H1 (cell line): ENCODE data around the gene SGO2. TPM values are rescaled to one million over a fixed set of nuclear protein-coding genes. Genes with fewer than 3 reads are reported as not detected.

Experiments
- CHD7 ChIP-seq: fragments of 300-600 bp; sonication (generic); IDR thresholded peaks from 2 replicates; pipeline ENCODE4 v1.7.1; 2012; ENCODE audit warnings: low read length, moderate library complexity, mild to moderate bottlenecking, inconsistent platforms; ENCODE audit not compliant: insufficient replicate concordance
- CREB1 ChIP-seq: IDR thresholded peaks from 2 replicates; pipeline ENCODE4 v1.6.1; 2012; ENCODE audit warnings: inconsistent platforms
- HDAC6 ChIP-seq: IDR thresholded peaks from one replicate; pipeline ENCODE4 v1.7.1; 2012; ENCODE audit warnings: low read depth, mild to moderate bottlenecking, inconsistent platforms, low read length, moderate library complexity
- KDM1A ChIP-seq: fragments of 200-600, 300-600 bp; sonication (generic); IDR thresholded peaks from 2 replicates; pipeline ENCODE4 v1.7.1; 2016; ENCODE audit warnings: mild to moderate bottlenecking, low read length, borderline replicate concordance
- POLR2A ChIP-seq, 2 experiments: IDR thresholded peaks; 1 replicate in 1 of 2; 2 replicates in 1 of 2; pipeline ENCODE4 v1.6.1; 2011; ENCODE audit warnings: low read depth in 2 of 2, low read length in 2 of 2, mild to moderate bottlenecking in 2 of 2; ENCODE audit errors: control extremely low read depth in 1 of 2
- RNF2 ChIP-seq: fragments of 200-900, 300-1000 bp; sonication (generic); IDR thresholded peaks from 2 replicates; pipeline ENCODE4 v1.7.1; 2016; ENCODE audit warnings: borderline replicate concordance, low read depth, mild to moderate bottlenecking, antibody characterized with exemption, low read length; ENCODE audit not compliant: poor library complexity, severe bottlenecking; ENCODE audit errors: missing control alignments
- SIN3A ChIP-seq, 2 experiments: IDR thresholded peaks in 1 of 2; conservative IDR thresholded peaks in 1 of 2; 2 replicates each; pipeline ENCODE4 v1.6.1; 2011 to 2012; ENCODE audit warnings: low read length in 2 of 2, improper control_type of control experiment in 1 of 2, low read depth in 1 of 2, mild to moderate bottlenecking in 1 of 2
- SP1 ChIP-seq: IDR thresholded peaks from 2 replicates; pipeline ENCODE4 v1.6.1; 2011; ENCODE audit warnings: low read depth, low read length
- SP2 ChIP-seq: IDR thresholded peaks from 2 replicates; pipeline ENCODE4 v1.6.1; 2012; ENCODE audit warnings: mild to moderate bottlenecking, low read length, inconsistent platforms
- USF2 ChIP-seq: IDR thresholded peaks from 2 replicates; pipeline ENCODE4 v1.6.1; 2011; ENCODE audit warnings: low read length, improper control_type of control experiment
- polyA plus RNA-seq, 7 experiments: library from polyadenylated mRNA; depleted of rRNA in 3 of 7; stranded (reverse) in 5 of 7; unstranded in 2 of 7; fragments of >200 nt in 5 of 7; fragments of 200-250 nt in 2 of 7; gene quantifications; 1 replicate in 5 of 7; 2 replicates in 1 of 7; 4 replicates in 1 of 7; pipeline versions ENCODE4 v1.2.1 to v1.2.3, GENCODE V29; 2011 to 2013; ENCODE audit warnings: missing spikeins in 2 of 7, mixed read lengths in 2 of 7
- total RNA-seq: library from RNA; stranded (reverse); fragmentation: NEBNext Ultra II Directional; extraction: Animal tissue kit (Norgen Biotek cat#: 25700); gene quantifications from 2 replicates; pipeline ENCODE4 v1.2.1, GENCODE V29; 2021

Gene SGO2
- total and polyA plus RNA-seq, 2 of the 8 experiments (the other 6 are each of a cell fraction or from before 2014, with no cell fraction given): 2.4 to 33.2 TPM

GRCh38 chr2:200622106-200622505 lies 96.1 kb downstream of the SGO2 start (continued):
- TF ChIP-seq CHD7 (no peak), HDAC6 (no peak), SIN3A (conservative IDR thresholded peaks at IDR 0.05 in 1 of 2, IDR thresholded peaks at IDR 0.05 in 1 of 2; ENCODE audit: low read depth in 1 of 2, low read length in 2 of 2) (no peak), RNF2 (no peak), POLR2A (IDR thresholded peaks at IDR 0.05; ENCODE audit: control extremely low read depth in 1 of 2, low read depth in 2 of 2, low read length in 2 of 2) (no peak), USF2 (no peak), KDM1A (no peak), SP2 (no peak), SP1 (no peak), CREB1 (no peak)
